H1 (cell line): Measurements from ENCODE around the gene ABHD15. TPM values are rescaled to one million over a fixed set of nuclear protein-coding genes. Genes with fewer than 3 reads are reported as not detected.
A peak's percentile ranks its signal among the peaks of the same experiment; 100 is the strongest.

Experiments used
- CTCF ChIA-PET: fragments of 300-600 bp; sonication (Branson Sonifier 250); formaldehyde crosslinking; loops from one replicate; lab custom pipeline; 2021; ENCODE audit not compliant: partially characterized antibody; lab: Charles Lee
- POLR2A ChIA-PET: fragments of 300-600 bp; sonication (Branson Sonifier 250); formaldehyde crosslinking; loops from one replicate; lab custom pipeline; 2021; ENCODE audit warnings: inconsistent platforms; ENCODE audit not compliant: partially characterized antibody; lab: Charles Lee
- DNase-seq, 2 experiments: peaks; one replicate each; pipeline versions ENCODE4 v3.0.0 to v3.0.0-alpha.2; 2010 to 2022; ENCODE audit warnings: low spot score in 2 of 2, low read depth in 1 of 2, mixed read lengths in 1 of 2
- FAIRE-seq: peaks from 2 replicates; lab custom pipeline; 2011; peaks lifted over from hg19 to GRCh38; lab: Jason Lieb, UNC
- H2AFZ ChIP-seq: 2 replicates; pipeline ENCODE4 v1.8.1; 2012; ENCODE audit warnings: low read length, inconsistent platforms
- H2AK5ac ChIP-seq: 2 replicates; pipeline ENCODE4 v1.6.1; 2013; ENCODE audit warnings: low read depth, low read length
- H2BK120ac ChIP-seq: replicated peaks from 2 replicates; pipeline ENCODE3; 2013; ENCODE audit warnings: low read depth, low read length, inconsistent platforms
- H2BK12ac ChIP-seq: 2 replicates; pipeline ENCODE4 v1.6.1; 2013; ENCODE audit warnings: low read depth, low read length
- H2BK15ac ChIP-seq: 2 replicates; pipeline ENCODE4 v1.6.1; 2013; ENCODE audit warnings: low read length
- H2BK20ac ChIP-seq: 2 replicates; pipeline ENCODE4 v1.6.1; 2013; ENCODE audit warnings: low read length
- H2BK5ac ChIP-seq: 2 replicates; pipeline ENCODE4 v1.6.1; 2013; ENCODE audit warnings: low read depth, low read length
- H3K14ac ChIP-seq: 2 replicates; pipeline ENCODE4 v1.6.1; 2013; ENCODE audit warnings: inconsistent platforms; ENCODE audit not compliant: insufficient read length
- H3K18ac ChIP-seq: 2 replicates; pipeline ENCODE4 v1.6.1; 2013; ENCODE audit warnings: low read length; ENCODE audit errors: extremely low read depth
- H3K23ac ChIP-seq: 2 replicates; pipeline ENCODE4 v1.6.1; 2013; ENCODE audit warnings: inconsistent platforms; ENCODE audit not compliant: insufficient read length
- H3K23me2 ChIP-seq: 2 replicates; pipeline ENCODE4 v1.6.1; 2013; ENCODE audit warnings: low read depth, low read length
- H3K27ac ChIP-seq: 2 replicates; pipeline ENCODE4 v1.6.1; 2011; ENCODE audit warnings: low read depth, low read length, inconsistent platforms
- H3K27me3 ChIP-seq, 4 experiments: replicated peaks in 1 of 4; 1 replicate in 1 of 4; 2 replicates in 3 of 4; pipeline versions ENCODE4 v1.6.1 to v1.8.1; 2011 to 2013; ENCODE audit warnings: low read length in 3 of 4, mild to moderate bottlenecking in 3 of 4, inconsistent platforms in 2 of 4, mixed read lengths in 2 of 4, moderate library complexity in 1 of 4; ENCODE audit not compliant: control insufficient read depth in 3 of 4, insufficient read depth in 3 of 4; ENCODE audit errors: extremely low read depth in 1 of 4
- H3K36me3 ChIP-seq, 4 experiments: 2 replicates each; pipeline versions ENCODE4 v1.6.1 to v1.8.1; 2011 to 2013; ENCODE audit warnings: mild to moderate bottlenecking in 4 of 4, low read length in 3 of 4, moderate library complexity in 2 of 4, control low read depth in 1 of 4, inconsistent platforms in 1 of 4; ENCODE audit not compliant: insufficient read depth in 4 of 4, control insufficient read depth in 2 of 4
- H3K4ac ChIP-seq: replicated peaks from 2 replicates; pipeline ENCODE3; 2013; ENCODE audit warnings: low read length, low read depth, mixed read lengths, inconsistent platforms; ENCODE audit not compliant: insufficient read length
- H3K4me1 ChIP-seq, 4 experiments: replicated peaks in 1 of 4; 1 replicate in 1 of 4; 2 replicates in 3 of 4; pipeline versions ENCODE4 v1.6.1 to v1.8.1; 2011 to 2013; ENCODE audit warnings: low read length in 3 of 4, inconsistent platforms in 2 of 4, mixed read lengths in 1 of 4; ENCODE audit not compliant: insufficient read depth in 4 of 4, control insufficient read depth in 3 of 4
- H3K4me2 ChIP-seq, 2 experiments: 2 replicates each; pipeline versions ENCODE4 v1.6.1 to v1.8.1; 2011 to 2013; ENCODE audit warnings: low read depth in 2 of 2, low read length in 2 of 2, control low read depth in 1 of 2, inconsistent platforms in 1 of 2, mild to moderate bottlenecking in 1 of 2; ENCODE audit not compliant: insufficient read depth in 1 of 2
- H3K4me3 ChIP-seq, 4 experiments: fragments of 200-600, 300-600 bp in 1 of 4; sonication (generic), shearing (Covaris generic), sonication (Bioruptor Twin) in 1 of 4; 2 replicates each; pipeline versions ENCODE4 v1.5.1 to v1.8.1; 2011 to 2016; ENCODE audit warnings: low read length in 4 of 4, low read depth in 3 of 4, control low read depth in 2 of 4, inconsistent platforms in 2 of 4, mild to moderate bottlenecking in 2 of 4, mixed read lengths in 1 of 4, moderate library complexity in 1 of 4; ENCODE audit not compliant: insufficient read depth in 2 of 4; ENCODE audit errors: extremely low read depth in 1 of 4
- H3K56ac ChIP-seq: replicated peaks from 2 replicates; pipeline ENCODE3; 2013; ENCODE audit warnings: low read depth, mild to moderate bottlenecking, mixed read lengths, low read length, inconsistent platforms; ENCODE audit not compliant: insufficient read length
- H3K79me1 ChIP-seq: 2 replicates; pipeline ENCODE4 v1.6.1; 2013; ENCODE audit warnings: low read depth, low read length, control low read depth
- H3K79me2 ChIP-seq, 2 experiments: 2 replicates each; pipeline versions ENCODE4 v1.6.1 to v1.8.1; 2012 to 2013; ENCODE audit warnings: low read length in 2 of 2, mild to moderate bottlenecking in 2 of 2, inconsistent platforms in 1 of 2; ENCODE audit not compliant: insufficient read depth in 2 of 2, control insufficient read depth in 1 of 2
- H3K9ac ChIP-seq, 4 experiments: replicated peaks in 1 of 4; 1 replicate in 1 of 4; 2 replicates in 3 of 4; pipeline versions ENCODE4 v1.6.1 to v1.8.1; 2011 to 2013; ENCODE audit warnings: low read depth in 3 of 4, low read length in 3 of 4, control low read depth in 2 of 4, mild to moderate bottlenecking in 2 of 4, moderate library complexity in 2 of 4, inconsistent platforms in 1 of 4; ENCODE audit errors: extremely low read depth in 1 of 4
- H3K9me3 ChIP-seq, 2 experiments: 2 replicates each; pipeline versions ENCODE4 v1.6.1 to v1.8.1; 2012 to 2013; ENCODE audit warnings: mild to moderate bottlenecking in 2 of 2, moderate library complexity in 2 of 2, control low read depth in 1 of 2, inconsistent platforms in 1 of 2, low read depth in 1 of 2, low read length in 1 of 2, mixed read lengths in 1 of 2; ENCODE audit not compliant: insufficient read depth in 2 of 2
- H4K20me1 ChIP-seq, 2 experiments: replicated peaks in 1 of 2; 2 replicates each; pipeline versions ENCODE3 to v1.8.1; 2011 to 2013; ENCODE audit warnings: inconsistent platforms in 2 of 2, low read length in 2 of 2, mild to moderate bottlenecking in 1 of 2; ENCODE audit not compliant: insufficient read depth in 2 of 2, control insufficient read depth in 1 of 2
- H4K5ac ChIP-seq: 2 replicates; pipeline ENCODE4 v1.6.1; 2013; ENCODE audit warnings: low read length, low read depth, mixed read lengths, inconsistent platforms; ENCODE audit not compliant: insufficient read length
- H4K8ac ChIP-seq: 2 replicates; pipeline ENCODE4 v1.8.0; 2013; ENCODE audit warnings: mild to moderate bottlenecking, moderate library complexity, low read length, inconsistent platforms; ENCODE audit not compliant: insufficient read depth; ENCODE audit errors: extremely low read depth
- H4K91ac ChIP-seq: replicated peaks from 2 replicates; pipeline ENCODE3; 2013; ENCODE audit warnings: low read length, mixed read lengths, inconsistent platforms; ENCODE audit not compliant: insufficient read length
- RNF2 ChIP-seq: fragments of 200-900, 300-1000 bp; sonication (generic); IDR thresholded peaks from 2 replicates; pipeline ENCODE4 v1.7.1; 2016; ENCODE audit warnings: borderline replicate concordance, low read depth, mild to moderate bottlenecking, antibody characterized with exemption, low read length; ENCODE audit not compliant: poor library complexity, severe bottlenecking; ENCODE audit errors: missing control alignments
- SIN3A ChIP-seq, 2 experiments: IDR thresholded peaks in 1 of 2; conservative IDR thresholded peaks in 1 of 2; 2 replicates each; pipeline ENCODE4 v1.6.1; 2011 to 2012; ENCODE audit warnings: low read length in 2 of 2, improper control_type of control experiment in 1 of 2, low read depth in 1 of 2, mild to moderate bottlenecking in 1 of 2
- WGBS, 2 experiments: shearing (Covaris generic) in 1 of 2; methylation state at CpG; one replicate each; pipeline versions ENCODE4 v1.1.6 to v1.1.7; 2013 to 2015; ENCODE audit warnings: low lambda C conversion rate in 2 of 2, mixed read lengths in 2 of 2, inconsistent platforms in 1 of 2, low coverage in 1 of 2, missing lambda C conversion rate in 1 of 2; ENCODE audit not compliant: insufficient replicate concordance in 2 of 2, insufficient coverage in 1 of 2, insufficient read length in 1 of 2; ENCODE audit errors: extremely low coverage in 1 of 2, missing lambda C conversion rate in 1 of 2; 5-methylcytosine and 5-hydroxymethylcytosine counted together
- polyA plus RNA-seq, 7 experiments: library from polyadenylated mRNA; depleted of rRNA in 3 of 7; stranded (reverse) in 5 of 7; unstranded in 2 of 7; fragments of >200 nt in 5 of 7; fragments of 200-250 nt in 2 of 7; gene quantifications; 1 replicate in 5 of 7; 2 replicates in 1 of 7; 4 replicates in 1 of 7; pipeline versions ENCODE4 v1.2.1 to v1.2.3, GENCODE V29; 2011 to 2013; ENCODE audit warnings: missing spikeins in 2 of 7, mixed read lengths in 2 of 7
- total RNA-seq: library from RNA; stranded (reverse); fragmentation: NEBNext Ultra II Directional; extraction: Animal tissue kit (Norgen Biotek cat#: 25700); gene quantifications from 2 replicates; pipeline ENCODE4 v1.2.1, GENCODE V29; 2021

Gene ABHD15
- total and polyA plus RNA-seq, 2 of the 8 experiments (the other 6 are each of a cell fraction or from before 2014, with no cell fraction given): 0.88 to 1.7 TPM

GRCh38 chr17:29590411-29591145, 23.7 kb upstream of the ABHD15 start:
- TF ChIP-seq RNF2 (no peak), SIN3A (conservative IDR thresholded peaks at IDR 0.05 in 1 of 2, IDR thresholded peaks at IDR 0.05 in 1 of 2; ENCODE audit: low read depth in 1 of 2, low read length in 2 of 2) (0 out of 4 replicates have a peak, but pooled peaks of 1 of the 2 experiments have one; percentile 6)
- Histone ChIP-seq H3K4me2 (peak overlapping the region; percentile 80 to 93), H3K4me3 (peak overlapping the region; percentile 56 to 76 (median 64)), H3K79me2 (peaks cover 0 to 40% of the 10 kb centered on the region in 2 experiments; a peak in 2 of 4 replicates), H3K27me3 (peaks cover 0 to 6% (median 5%) of the 10 kb centered on the region in 4 experiments; a peak in 2 of 7 replicates), H3K56ac (no peak overlapping the region), H4K5ac (peak overlapping the region; percentile 46), H2BK120ac (peak overlapping the region; percentile 1), H2AK5ac (no peak overlapping the region; the same call in 1 of the 2 replicates), H2BK15ac (peak overlapping the region; percentile 97), H3K79me1 (peaks cover 15% of the 10 kb centered on the region), H3K27ac (no peak overlapping the region), H3K36me3 (no peaks in the 10 kb centered on the region), H3K4ac (peak overlapping the region; percentile 97), H2BK12ac (peak overlapping the region; percentile 68; the same call in 1 of the 2 replicates), H2AFZ (no peak overlapping the region), H3K23me2 (peaks cover 36% of the 10 kb centered on the region; the same call in 1 of the 2 replicates), H3K23ac (no peak overlapping the region), H2BK5ac (peak overlapping the region; percentile 75; the same call in 1 of the 2 replicates), H3K14ac (no peak overlapping the region), H4K91ac (peak overlapping the region; percentile 75), H2BK20ac (no peak overlapping the region), H3K18ac (peak overlapping the region; percentile 78), H4K20me1 (peaks cover 14 to 28% of the 10 kb centered on the region in 2 experiments), H3K9me3 (no peaks in the 10 kb centered on the region), H3K9ac (peak overlapping the region in 2 of 4 experiments; percentile 28 to 31; a peak in 2 of 7 replicates), H3K4me1 (peaks cover 0 to 43% (median 35%) of the 10 kb centered on the region in 4 experiments; a peak in 6 of 7 replicates), H4K8ac (peak overlapping the region; percentile 73)
- peak in 1 of 2 experiments; percentile 55 for DNase-seq
- CTCF ChIA-PET: interaction anchor here (0.6 to 5.0 kb wide), 5 partner anchors 15 to 36 kb away, joined by 3 to 167 read pairs (median 4); partner anchors contain the start of gene TP53I13
- no peak for FAIRE-seq
- WGBS, 2 experiments: 18% methylated on average over 30 of the region's 30 CpGs; no CpG with 5 or more reads in 1 of the 2 experiments
- POLR2A ChIA-PET: interaction anchor here (0.6 to 3.6 kb wide), 8 partner anchors 9 to 298 kb away, joined by 3 to 30 read pairs (median 8); partner anchors contain the start of genes NUFIP2 and TAOK1
